Left ventricle myocardium inferior (tissue), 1 donor: ENCODE results near the gene RAB3C. TPM values are rescaled to one million over a fixed set of nuclear protein-coding genes. Genes with fewer than 3 reads are reported as not detected.

Source experiments
- DNase-seq: peaks from one replicate; pipeline ENCODE4 v3.0.0-alpha.2; 2020
- H3K27ac ChIP-seq: fragments of 200-600 bp; replicated peaks from 2 replicates; pipeline ENCODE4 v1.8.0; 2021
- H3K27me3 ChIP-seq: fragments of 200-600 bp; 2 replicates; pipeline ENCODE4 v1.8.0; 2021; ENCODE audit warnings: low read depth
- H3K36me3 ChIP-seq: fragments of 200-600 bp; 2 replicates; pipeline ENCODE4 v1.8.0; 2021
- H3K4me1 ChIP-seq: fragments of 200-600 bp; 2 replicates; pipeline ENCODE4 v1.8.0; 2021
- H3K4me3 ChIP-seq: fragments of 200-600 bp; 2 replicates; pipeline ENCODE4 v1.8.0; 2021; ENCODE audit warnings: mild to moderate bottlenecking, moderate library complexity
- H3K9me3 ChIP-seq: fragments of 200-600 bp; replicated peaks from 2 replicates; pipeline ENCODE4 v1.8.0; 2021
- intact Hi-C: fragments of 100-400 bp; cut with micrococcal nuclease; formaldehyde crosslinking; loops from one replicate; pipeline ENCODE4 v1.11.0; 2022
- total RNA-seq: library from RNA; stranded (reverse); fragmentation: NEBNext Ultra II Directional; extraction: Animal tissue kit (Norgen Biotek cat#: 25700); gene quantifications from one replicate; pipeline ENCODE4 v1.2.1, GENCODE V29; 2021
- TF ChIP-seq, protein P1 (sequence below): fragments of 200-600 bp; IDR thresholded peaks from 2 replicates; pipeline ENCODE4 v1.8.0; 2021; ENCODE audit warnings: antibody characterized with exemption, mild to moderate bottlenecking, borderline replicate concordance
- donor health status: DM: no; HTN: yes; CAD: no; lungs with severe emphysema.

RAB3C gene
- total RNA-seq, 1 donor from 2014 or later = 1.2 TPM

- H3K27ac ChIP-seq = no peak overlapping the region
- peaks cover 18% of the 10 kb centered on the region for H3K4me1 ChIP-seq
- intact Hi-C loops = no loop called here
- DNase-seq = no peak
- TF ChIP-seq, protein P1, sequence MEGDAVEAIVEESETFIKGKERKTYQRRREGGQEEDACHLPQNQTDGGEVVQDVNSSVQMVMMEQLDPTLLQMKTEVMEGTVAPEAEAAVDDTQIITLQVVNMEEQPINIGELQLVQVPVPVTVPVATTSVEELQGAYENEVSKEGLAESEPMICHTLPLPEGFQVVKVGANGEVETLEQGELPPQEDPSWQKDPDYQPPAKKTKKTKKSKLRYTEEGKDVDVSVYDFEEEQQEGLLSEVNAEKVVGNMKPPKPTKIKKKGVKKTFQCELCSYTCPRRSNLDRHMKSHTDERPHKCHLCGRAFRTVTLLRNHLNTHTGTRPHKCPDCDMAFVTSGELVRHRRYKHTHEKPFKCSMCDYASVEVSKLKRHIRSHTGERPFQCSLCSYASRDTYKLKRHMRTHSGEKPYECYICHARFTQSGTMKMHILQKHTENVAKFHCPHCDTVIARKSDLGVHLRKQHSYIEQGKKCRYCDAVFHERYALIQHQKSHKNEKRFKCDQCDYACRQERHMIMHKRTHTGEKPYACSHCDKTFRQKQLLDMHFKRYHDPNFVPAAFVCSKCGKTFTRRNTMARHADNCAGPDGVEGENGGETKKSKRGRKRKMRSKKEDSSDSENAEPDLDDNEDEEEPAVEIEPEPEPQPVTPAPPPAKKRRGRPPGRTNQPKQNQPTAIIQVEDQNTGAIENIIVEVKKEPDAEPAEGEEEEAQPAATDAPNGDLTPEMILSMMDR = no peak
- H3K9me3 ChIP-seq = no peaks in the 10 kb centered on the region
- no peak overlapping the region for H3K4me3 ChIP-seq
- H3K36me3 ChIP-seq = no peaks in the 10 kb centered on the region
- H3K27me3 ChIP-seq = no peaks in the 10 kb centered on the region
Observed at GRCh38 chr5:58620336-58620735, 37.5 kb downstream of the RAB3C start.

- DNase-seq = no peak
- Histone ChIP-seq H3K9me3 (no peaks in the 10 kb centered on the region), H3K4me3 (no peak overlapping the region), H3K4me1 (peaks cover 18% of the 10 kb centered on the region), H3K36me3 (no peaks in the 10 kb centered on the region), H3K27me3 (no peaks in the 10 kb centered on the region), H3K27ac (no peak overlapping the region)
- TF ChIP-seq, protein P1 = no peak
- intact Hi-C loops = no loop called here
Observed at GRCh38 chr5:58622936-58623871, 40.3 kb downstream of the RAB3C start.

GRCh38 chr5:58628626-58629025, 45.8 kb downstream of the RAB3C start:
- TF ChIP-seq, protein P1 = no peak
- intact Hi-C loops = no loop called here
- H3K27ac ChIP-seq = no peak overlapping the region

DNA sequence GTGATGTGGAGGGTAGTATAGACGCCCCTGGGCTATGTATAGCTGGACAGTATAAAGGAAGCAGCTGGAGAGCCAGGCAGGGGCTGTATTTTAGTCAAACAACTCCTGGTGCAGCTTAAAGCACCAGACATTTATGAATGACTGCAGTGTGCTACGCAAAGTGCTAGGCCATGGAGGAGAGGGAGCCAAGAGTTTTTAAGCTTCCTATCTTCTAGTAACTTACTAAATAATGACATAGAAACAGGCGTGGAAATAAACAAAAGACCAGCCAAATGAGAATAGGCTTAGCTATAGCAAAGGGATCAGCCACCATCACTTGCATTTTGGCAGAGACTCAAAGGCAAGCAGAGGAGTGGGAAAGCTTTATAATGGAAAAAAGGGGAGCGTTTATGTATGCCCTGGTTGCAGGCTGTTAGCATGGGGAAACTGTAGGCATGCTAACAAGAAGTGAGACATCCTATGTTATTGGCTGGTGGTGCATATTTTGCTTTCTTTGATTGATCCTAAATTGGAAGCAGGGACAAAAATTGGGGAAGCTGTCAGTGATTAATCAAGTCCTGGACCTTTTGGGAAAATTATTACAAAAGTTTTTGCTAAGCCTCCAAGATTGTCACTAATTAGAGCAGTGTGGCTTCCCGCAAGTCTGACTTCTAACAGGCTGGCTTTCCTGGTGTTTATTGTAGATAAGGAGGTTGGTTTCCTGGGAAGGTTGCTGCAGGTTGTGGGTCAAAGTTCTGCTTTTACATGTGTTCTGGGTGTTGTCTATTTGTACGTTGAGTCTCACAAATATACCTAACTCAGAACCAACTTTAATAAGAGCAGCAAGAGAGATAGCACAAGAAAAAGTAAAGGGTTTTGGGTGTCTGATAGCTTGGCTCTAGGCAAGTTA, 46.6 kb downstream of the RAB3C start:
- no peaks in the 10 kb centered on the region for H3K9me3 ChIP-seq
- no peaks in the 10 kb centered on the region for H3K27me3 ChIP-seq
- no peak for DNase-seq
- TF ChIP-seq, protein P1 = no peak
- peaks cover 4% of the 10 kb centered on the region for H3K4me1 ChIP-seq
- intact Hi-C loops = no loop called here
- H3K4me3 ChIP-seq = no peak overlapping the region
- H3K27ac ChIP-seq = peak overlapping the region; percentile 31
- no peaks in the 10 kb centered on the region for H3K36me3 ChIP-seq

More at GRCh38 chr5:58628626-58629025, 45.8 kb downstream of the RAB3C start:
- H3K9me3 ChIP-seq = no peaks in the 10 kb centered on the region
- H3K4me1 ChIP-seq = peaks cover 4% of the 10 kb centered on the region
- H3K36me3 ChIP-seq = no peaks in the 10 kb centered on the region
- no peaks in the 10 kb centered on the region for H3K27me3 ChIP-seq
- no peak for DNase-seq
- H3K4me3 ChIP-seq = no peak overlapping the region

DNA sequence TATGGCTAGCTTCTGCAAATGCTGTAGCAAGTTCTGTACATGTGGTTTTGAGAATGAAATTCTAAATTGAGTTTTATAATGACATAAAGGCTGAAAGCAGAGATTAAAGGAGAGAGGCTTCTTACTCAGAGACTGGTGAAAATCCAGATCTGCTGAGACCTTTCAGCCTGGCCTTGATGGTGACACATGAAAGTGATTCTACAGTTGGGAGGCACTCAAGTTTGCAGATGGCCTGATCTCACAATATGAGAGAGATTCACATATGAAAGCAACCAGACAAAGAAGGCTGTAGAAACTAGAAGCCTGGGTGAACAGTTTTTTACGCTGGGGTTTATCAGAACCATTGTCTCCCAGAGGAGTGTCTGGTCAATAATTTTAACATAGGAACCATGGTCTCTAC, 49.0 kb downstream of the RAB3C start:
- DNase-seq = no peak
- TF ChIP-seq, protein P1 = no peak
- Histone ChIP-seq H3K27me3 (no peaks in the 10 kb centered on the region), H3K27ac (no peak overlapping the region), H3K36me3 (no peaks in the 10 kb centered on the region), H3K4me3 (no peak overlapping the region), H3K4me1 (peaks cover 4% of the 10 kb centered on the region), H3K9me3 (no peaks in the 10 kb centered on the region)
- intact Hi-C loops = no loop called here
